NCI-H345 treated with DMSO at 0.1 percent for 48 hours (cell line): ENCODE results near the gene NDUFV2.
"Not testable (repeated sequence)": the region's sequence is repeated elsewhere in the genome, so short reads cannot be mapped to it uniquely, and the experiment has no call there.

ENCODE experiments used
- DNase-seq: peaks from one replicate; lab custom pipeline; 2025; ENCODE audit not compliant: unreplicated experiment; lab: John Stamatoyannopoulos, UW

NDUFV2 gene

GRCh38 chr18:9090578-9090977 is 11.9 kb upstream of the NDUFV2 start:
- no peak for DNase-seq

GRCh38 chr18:9091066-9091476 is 11.4 kb upstream of the NDUFV2 start:
- no peak for DNase-seq

GRCh38 chr18:9092665-9093064 is 9.8 kb upstream of the NDUFV2 start:
- DNase-seq: no peak

- DNase-seq: not testable (repeated sequence)
These were observed 9.4 kb upstream of the NDUFV2 start for GRCh38 chr18:9093109-9093508.

GRCh38 chr18:9094307-9095226 is 7.9 kb upstream of the NDUFV2 start:
- no peak for DNase-seq

- no peak for DNase-seq
These were observed 7.0 kb upstream of the NDUFV2 start for GRCh38 chr18:9095297-9096006.

- no peak for DNase-seq
These were observed 6.5 kb upstream of the NDUFV2 start for GRCh38 chr18:9096007-9096371.

- no peak for DNase-seq
These were observed 5.8 kb upstream of the NDUFV2 start for GRCh38 chr18:9096685-9097084.

- no peak for DNase-seq
These were observed 5.2 kb upstream of the NDUFV2 start for GRCh38 chr18:9097349-9097748.

GRCh38 chr18:9100796-9101195 is 1.7 kb upstream of the NDUFV2 start:
- DNase-seq: no peak

GRCh38 chr18:9101730-9102507 is 580 bp upstream of the NDUFV2 start:
- DNase-seq: peak; percentile 25

GRCh38 chr18:9103376-9103873 is 926 bp downstream of the NDUFV2 start:
- no peak for DNase-seq

GRCh38 chr18:9104244-9104901 is 1.9 kb downstream of the NDUFV2 start:
- DNase-seq: no peak

- DNase-seq: no peak
These were observed 2.9 kb downstream of the NDUFV2 start for GRCh38 chr18:9105420-9105819.

- DNase-seq: no peak
These were observed 3.6 kb downstream of the NDUFV2 start for GRCh38 chr18:9106094-9106493.

- no peak for DNase-seq
These were observed 4.5 kb downstream of the NDUFV2 start for GRCh38 chr18:9106800-9107584.

GRCh38 chr18:9108911-9109310 is 6.4 kb downstream of the NDUFV2 start:
- no peak for DNase-seq

- DNase-seq: no peak
These were observed 7.0 kb downstream of the NDUFV2 start for GRCh38 chr18:9109523-9109922.

- DNase-seq: no peak
These were observed 11.1 kb downstream of the NDUFV2 start for GRCh38 chr18:9113468-9114149.
